ENCODE results near the gene CYP2E1. TPM values are rescaled to one million over a fixed set of nuclear protein-coding genes. Genes with fewer than 3 reads are reported as not detected.

Gene CYP2E1
- total and polyA plus RNA-seq, 3 donors from 2014 or later: 9.0 to 10.2 (median 9.6) TPM

DNA sequence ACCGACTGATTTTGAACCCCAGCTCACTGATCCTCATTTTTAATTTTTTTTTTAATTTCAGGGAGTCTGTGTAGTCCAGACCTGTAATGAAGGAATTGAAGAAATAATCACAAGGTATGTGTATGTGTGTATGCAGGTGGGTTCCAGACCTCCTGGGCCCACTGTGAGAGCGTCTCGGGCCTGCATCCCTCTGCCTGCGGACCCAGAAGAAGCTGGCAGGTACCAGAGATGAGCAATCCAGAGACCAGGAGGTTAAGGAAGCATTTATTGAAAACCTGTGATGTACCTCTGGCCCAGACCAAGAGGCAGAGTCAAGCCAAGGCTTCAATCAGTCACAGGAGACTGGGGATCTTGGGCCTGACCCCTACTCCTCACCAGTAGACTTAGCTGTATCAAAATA is 27.4 kb downstream of the CYP2E1 start:
- Histone ChIP-seq H3K36me3 (ENCODE audit: low read depth, missing control alignments) (no peaks in the 10 kb centered on the region), H3K9me3 (no peaks in the 10 kb centered on the region), H3K27me3 (no peaks in the 10 kb centered on the region), H3K4me3 (no peak overlapping the region), H3K27ac (no peak overlapping the region), H3K4me1 (no peaks in the 10 kb centered on the region)
- no peak for DNase-seq
- no peak for TF ChIP-seq POLR2A (IDR thresholded peaks at IDR 0.05)
- TF ChIP-seq, protein P1, sequence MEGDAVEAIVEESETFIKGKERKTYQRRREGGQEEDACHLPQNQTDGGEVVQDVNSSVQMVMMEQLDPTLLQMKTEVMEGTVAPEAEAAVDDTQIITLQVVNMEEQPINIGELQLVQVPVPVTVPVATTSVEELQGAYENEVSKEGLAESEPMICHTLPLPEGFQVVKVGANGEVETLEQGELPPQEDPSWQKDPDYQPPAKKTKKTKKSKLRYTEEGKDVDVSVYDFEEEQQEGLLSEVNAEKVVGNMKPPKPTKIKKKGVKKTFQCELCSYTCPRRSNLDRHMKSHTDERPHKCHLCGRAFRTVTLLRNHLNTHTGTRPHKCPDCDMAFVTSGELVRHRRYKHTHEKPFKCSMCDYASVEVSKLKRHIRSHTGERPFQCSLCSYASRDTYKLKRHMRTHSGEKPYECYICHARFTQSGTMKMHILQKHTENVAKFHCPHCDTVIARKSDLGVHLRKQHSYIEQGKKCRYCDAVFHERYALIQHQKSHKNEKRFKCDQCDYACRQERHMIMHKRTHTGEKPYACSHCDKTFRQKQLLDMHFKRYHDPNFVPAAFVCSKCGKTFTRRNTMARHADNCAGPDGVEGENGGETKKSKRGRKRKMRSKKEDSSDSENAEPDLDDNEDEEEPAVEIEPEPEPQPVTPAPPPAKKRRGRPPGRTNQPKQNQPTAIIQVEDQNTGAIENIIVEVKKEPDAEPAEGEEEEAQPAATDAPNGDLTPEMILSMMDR (IDR thresholded peaks at IDR 0.05): no peak
- 85 to 92% methylated on average over 4 of the region's 4 CpGs for WGBS, 2 donors
- intact Hi-C loops (cut with DNase I; ENCODE audit: low total_unique reads): no loop called here

DNA sequence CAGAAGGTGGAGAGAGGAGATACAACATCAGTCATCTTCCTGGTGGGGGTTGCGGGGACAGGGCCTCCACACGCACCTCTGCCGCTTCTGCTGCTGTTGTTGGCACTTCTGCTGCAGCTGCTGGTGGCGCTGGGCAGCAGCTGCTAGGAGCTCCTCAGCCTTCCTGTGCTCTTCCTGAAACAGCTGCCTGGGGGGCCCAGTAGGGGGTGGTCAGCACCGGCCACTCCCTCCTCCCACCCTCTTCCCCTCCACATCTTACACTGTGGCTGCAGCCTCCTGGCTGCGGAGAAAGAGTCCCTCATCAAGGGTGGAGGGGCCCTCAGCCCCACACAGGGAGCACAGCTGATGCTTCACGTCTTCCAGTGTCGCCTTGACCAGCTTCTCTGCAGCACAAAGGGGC is 28.4 kb downstream of the CYP2E1 start:
- TF ChIP-seq, protein P1 (IDR thresholded peaks at IDR 0.05): no peak
- TF ChIP-seq POLR2A (IDR thresholded peaks at IDR 0.05): no peak
- Histone ChIP-seq H3K4me1 (no peaks in the 10 kb centered on the region), H3K9me3 (no peaks in the 10 kb centered on the region), H3K36me3 (ENCODE audit: low read depth, missing control alignments) (no peaks in the 10 kb centered on the region), H3K27me3 (no peaks in the 10 kb centered on the region), H3K27ac (no peak overlapping the region), H3K4me3 (no peak overlapping the region)
- no peak for DNase-seq
- intact Hi-C loops (cut with DNase I; ENCODE audit: low total_unique reads): no loop called here
- 81 to 87% methylated on average over 7 to 8 of the region's 8 CpGs for WGBS, 2 donors

DNA sequence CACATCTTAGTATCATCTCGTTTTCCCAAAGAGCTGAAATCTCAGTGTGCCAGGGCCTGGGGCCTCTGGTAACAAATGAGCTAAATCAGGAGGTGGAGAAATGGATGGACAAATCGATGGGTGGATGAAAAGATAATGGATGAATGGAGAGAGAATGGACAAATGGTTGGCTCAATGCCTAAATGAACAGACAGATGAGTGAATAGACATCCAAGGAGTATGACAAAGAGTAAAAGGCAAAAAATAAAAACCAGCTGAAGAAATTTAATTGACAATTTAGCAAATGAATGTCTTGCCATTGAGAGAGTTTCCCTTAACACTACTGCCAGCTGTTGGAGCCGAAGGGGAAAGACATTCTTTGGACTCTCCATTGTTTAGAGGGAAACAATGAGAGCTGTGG is 30.2 kb downstream of the CYP2E1 start:
- no peak for DNase-seq

DNA sequence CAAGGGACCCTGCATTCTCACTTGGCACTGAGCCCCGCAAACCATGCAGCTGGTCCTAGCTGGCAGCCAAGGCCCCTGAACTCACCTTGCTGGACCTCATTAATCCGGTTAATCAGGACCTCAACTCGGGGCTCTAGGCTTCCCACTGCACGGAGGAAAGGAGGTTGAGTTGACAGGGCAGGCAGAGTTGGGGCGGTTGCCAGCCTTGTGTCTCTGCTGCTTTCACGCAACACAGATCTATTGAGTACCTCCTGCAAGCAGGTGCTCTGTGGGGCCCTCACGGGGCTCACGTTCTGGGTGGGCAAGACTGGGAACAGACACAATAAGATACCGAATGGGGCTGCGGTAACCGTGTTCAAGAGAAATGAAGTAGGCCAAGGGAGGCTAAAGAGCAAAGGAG is 32.1 kb downstream of the CYP2E1 start:
- Histone ChIP-seq H3K36me3 (ENCODE audit: low read depth, missing control alignments) (no peaks in the 10 kb centered on the region), H3K4me1 (no peaks in the 10 kb centered on the region), H3K9me3 (no peaks in the 10 kb centered on the region), H3K4me3 (no peak overlapping the region), H3K27me3 (no peaks in the 10 kb centered on the region), H3K27ac (no peak overlapping the region)
- DNase-seq: no peak
- intact Hi-C loops (cut with DNase I; ENCODE audit: low total_unique reads): no loop called here
- WGBS, 2 donors: 83 to 86% methylated on average over 10 to 11 of the region's 11 CpGs
- TF ChIP-seq, protein P1 (IDR thresholded peaks at IDR 0.05): no peak
- no peak for TF ChIP-seq POLR2A (IDR thresholded peaks at IDR 0.05)

More for the DNA sequence above, 30.2 kb downstream of the CYP2E1 start:
- TF ChIP-seq POLR2A (IDR thresholded peaks at IDR 0.05): no peak
- TF ChIP-seq, protein P1 (IDR thresholded peaks at IDR 0.05): no peak
- H3K36me3 ChIP-seq (ENCODE audit: low read depth, missing control alignments): no peaks in the 10 kb centered on the region
- H3K27me3 ChIP-seq: no peaks in the 10 kb centered on the region
- no peaks in the 10 kb centered on the region for H3K9me3 ChIP-seq
- H3K4me1 ChIP-seq: no peaks in the 10 kb centered on the region
- 49 to 53% methylated on average over 3 of the region's 3 CpGs for WGBS, 2 donors
- H3K4me3 ChIP-seq: no peak overlapping the region
- intact Hi-C loops (cut with DNase I; ENCODE audit: low total_unique reads): no loop called here
- no peak overlapping the region for H3K27ac ChIP-seq

DNA sequence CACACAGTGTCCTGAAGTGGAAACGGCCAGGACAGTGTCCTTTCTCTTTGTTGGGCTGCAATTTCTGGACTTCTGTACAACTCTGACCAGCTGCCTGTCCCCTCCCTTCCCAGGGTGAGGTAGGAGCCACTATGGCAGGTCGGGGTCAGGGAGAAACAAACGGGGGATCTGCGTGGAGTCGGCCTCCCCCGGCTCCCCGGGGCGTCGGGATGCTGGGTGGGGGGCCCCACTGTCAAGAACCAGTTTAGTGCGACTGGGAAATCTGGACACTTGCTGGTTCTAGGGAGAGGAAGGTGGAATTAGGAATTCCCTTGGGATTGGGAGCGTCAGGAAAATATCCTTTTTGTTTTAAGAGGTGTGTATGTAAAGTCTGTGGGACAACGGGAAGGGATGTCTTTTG is 37.7 kb downstream of the CYP2E1 start:
- intact Hi-C loops (cut with DNase I; ENCODE audit: low total_unique reads): no loop called here
- no peaks in the 10 kb centered on the region for H3K36me3 ChIP-seq (ENCODE audit: low read depth, missing control alignments)
- H3K9me3 ChIP-seq: no peaks in the 10 kb centered on the region
- no peaks in the 10 kb centered on the region for H3K4me1 ChIP-seq
- TF ChIP-seq POLR2A (IDR thresholded peaks at IDR 0.05): no peak
- TF ChIP-seq, protein P1 (IDR thresholded peaks at IDR 0.05): no peak
- no peaks in the 10 kb centered on the region for H3K27me3 ChIP-seq
- 16 to 71% methylated on average over 12 of the region's 12 CpGs for WGBS, 2 donors
- peak overlapping the region; percentile 56 to 61 for H3K4me3 ChIP-seq
- DNase-seq: no peak
- H3K27ac ChIP-seq: peak overlapping the region in 1 of 2 donors; percentile 83
